Endothelial cell of umbilical vein (primary cell): Measurements from ENCODE around the gene LCOR. TPM values are rescaled to one million over a fixed set of nuclear protein-coding genes. Genes with fewer than 3 reads are reported as not detected.

Experiments
- BruUV-seq: library from RNA; stranded (reverse); fragments of 400-500 nt; replicated peaks from 2 replicates; lab custom pipeline; 2021; lab: Mats Ljungman, UMichigan
- CTCF ChIA-PET: fragments of 300-600, 350-600 bp; sonication (Branson Sonifier 250); formaldehyde crosslinking; loops from one replicate; lab custom pipeline; 2021; ENCODE audit warnings: antibody characterized with exemption, inconsistent platforms; lab: Charles Lee
- POLR2A ChIA-PET: fragments of 300-600, 350-600 bp; sonication (Branson Sonifier 250); formaldehyde crosslinking; loops from one replicate; lab custom pipeline; 2021; ENCODE audit warnings: antibody characterized with exemption, inconsistent platforms; lab: Charles Lee
- DNase-seq: peaks from one replicate; pipeline ENCODE4 v3.0.0-alpha.2; 2011; ENCODE audit warnings: low read depth, low spot score
- FAIRE-seq: peaks from 2 replicates; lab custom pipeline; 2011; peaks lifted over from hg19 to GRCh38; lab: Jason Lieb, UNC
- H2AFZ ChIP-seq: 2 replicates; pipeline ENCODE4 v1.6.0; 2012; ENCODE audit warnings: low read depth, low read length, control low read depth, inconsistent platforms
- H3K27ac ChIP-seq: 2 replicates; pipeline ENCODE4 v1.5.1; 2011; ENCODE audit warnings: low read depth, mild to moderate bottlenecking, control low read depth, low read length, moderate library complexity; ENCODE audit not compliant: insufficient read depth
- H3K27me3 ChIP-seq, 2 experiments: 2 replicates each; pipeline versions ENCODE4 v1.6.0 to v1.6.1; 2011; ENCODE audit warnings: low read length in 2 of 2, mixed read lengths in 1 of 2; ENCODE audit not compliant: control insufficient read depth in 2 of 2, insufficient read depth in 2 of 2
- H3K36me3 ChIP-seq, 2 experiments: 2 replicates in 1 of 2; 3 replicates in 1 of 2; pipeline ENCODE4 v1.5.1; 2011; ENCODE audit warnings: low read length in 2 of 2, mild to moderate bottlenecking in 1 of 2, moderate library complexity in 1 of 2; ENCODE audit not compliant: control insufficient read depth in 2 of 2, insufficient read depth in 2 of 2; ENCODE audit errors: extremely low read depth in 1 of 2
- H3K4me1 ChIP-seq: 3 replicates; pipeline ENCODE4 v1.5.1; 2011; ENCODE audit warnings: mild to moderate bottlenecking, low read length; ENCODE audit not compliant: control insufficient read depth, insufficient read depth; ENCODE audit errors: extremely low read depth
- H3K4me2 ChIP-seq: 2 replicates; pipeline ENCODE4 v1.6.1; 2011; ENCODE audit warnings: low read length, control low read depth, mixed read lengths; ENCODE audit not compliant: insufficient read depth
- H3K4me3 ChIP-seq, 3 experiments: fragments of 200-600 bp in 1 of 3; sonication (generic), shearing (Covaris generic) in 1 of 3; replicated peaks in 1 of 3; 2 replicates each; pipeline ENCODE4 v1.5.1; 2011 to 2016; ENCODE audit warnings: control low read depth in 3 of 3, low read length in 3 of 3, mild to moderate bottlenecking in 2 of 3, inconsistent platforms in 1 of 3, low read depth in 1 of 3, moderate library complexity in 1 of 3; ENCODE audit not compliant: insufficient read depth in 1 of 3
- H3K79me2 ChIP-seq: 2 replicates; pipeline ENCODE4 v1.6.0; 2012; ENCODE audit warnings: low read length, inconsistent platforms; ENCODE audit not compliant: control insufficient read depth, insufficient read depth
- H3K9ac ChIP-seq: replicated peaks from 2 replicates; pipeline ENCODE3; 2011; ENCODE audit warnings: low read length, control low read depth; ENCODE audit not compliant: insufficient read depth; ENCODE audit errors: extremely low read depth
- H3K9me1 ChIP-seq: replicated peaks from 3 replicates; pipeline ENCODE4 v1.6.0; 2011; ENCODE audit warnings: mild to moderate bottlenecking, low read length; ENCODE audit not compliant: control insufficient read depth, insufficient read depth; ENCODE audit errors: extremely low read depth
- H3K9me3 ChIP-seq: replicated peaks from 2 replicates; pipeline ENCODE4 v1.5.1; 2012; ENCODE audit warnings: low read length, inconsistent platforms; ENCODE audit not compliant: control insufficient read depth, insufficient read depth
- H4K20me1 ChIP-seq: replicated peaks from 2 replicates; pipeline ENCODE3; 2011; ENCODE audit warnings: mild to moderate bottlenecking, low read length; ENCODE audit not compliant: control insufficient read depth, insufficient read depth; ENCODE audit errors: extremely low read depth
- EZH2 ChIP-seq: IDR thresholded peaks from 2 replicates; pipeline ENCODE4 v1.6.1; 2012; ENCODE audit warnings: borderline replicate concordance, low read depth, mild to moderate bottlenecking, moderate library complexity, low read length, inconsistent platforms; ENCODE audit not compliant: severe bottlenecking
- FOS ChIP-seq: IDR thresholded peaks from 2 replicates; pipeline ENCODE4 v1.6.1; 2011; ENCODE audit warnings: mild to moderate bottlenecking, low read length, moderate library complexity, borderline replicate concordance; ENCODE audit not compliant: insufficient read depth
- JUN ChIP-seq: IDR thresholded peaks from 2 replicates; pipeline ENCODE4 v1.6.1; 2011; ENCODE audit warnings: borderline replicate concordance, low read depth; ENCODE audit not compliant: insufficient read length, insufficient read depth
- MYC ChIP-seq: IDR thresholded peaks from one replicate; pipeline ENCODE4 v1.6.1; 2011; ENCODE audit warnings: mild to moderate bottlenecking, low read depth, low read length
- POLR2AphosphoS5 ChIP-seq: IDR thresholded peaks from 2 replicates; pipeline ENCODE4 v1.6.1; 2012; ENCODE audit warnings: low read depth, mild to moderate bottlenecking, control low read depth, low read length, moderate library complexity; ENCODE audit not compliant: insufficient read depth
- dilution Hi-C: fragments of 300-500 bp; cut with MboI; formaldehyde crosslinking; loops from one replicate; pipeline ENCODE4 v1.15.0; 2019; ENCODE audit warnings: low sequenced_read_pairs; ENCODE audit not compliant: extremely low pct_ligation_motif_present
- intact Hi-C: fragments of 100-400 bp; cut with micrococcal nuclease; formaldehyde crosslinking; loops from one replicate; pipeline ENCODE4 v1.10.0; 2022
- polyA plus RNA-seq, 4 experiments: library from polyadenylated mRNA; depleted of rRNA in 3 of 4; stranded (reverse) in 3 of 4; unstranded in 1 of 4; fragments of >200 nt; gene quantifications; 2 replicates each; pipeline versions ENCODE4 v1.2.1 to v1.2.3, GENCODE V29; 2011 to 2012; ENCODE audit warnings: missing spikeins in 1 of 4
- total RNA-seq: library from RNA; stranded (reverse); gene quantifications from 2 replicates; pipeline ENCODE4 v1.2.3, GENCODE V29; 2021
- TF ChIP-seq, protein P1 (sequence below), 2 donors: IDR thresholded peaks; 1 replicate in 1 of 2; 2 replicates in 1 of 2; pipeline ENCODE4 v1.5.1; 2011; ENCODE audit warnings: low read length in 2 of 2, mild to moderate bottlenecking in 2 of 2, moderate library complexity in 2 of 2, control low read depth in 1 of 2, inconsistent platforms in 1 of 2, low read depth in 1 of 2; ENCODE audit not compliant: insufficient read depth in 1 of 2; ENCODE audit errors: extremely low read depth in 1 of 2
- TF ChIP-seq, protein P2 (sequence below): IDR thresholded peaks from 2 replicates; pipeline ENCODE4 v1.6.1; 2011; ENCODE audit not compliant: insufficient read depth, insufficient read length

Gene LCOR
- total and polyA plus RNA-seq, 2 donors (not counting 3 experiments of a cell fraction or from before 2014, with no cell fraction given) = 11.6 to 39.0 TPM

DNA sequence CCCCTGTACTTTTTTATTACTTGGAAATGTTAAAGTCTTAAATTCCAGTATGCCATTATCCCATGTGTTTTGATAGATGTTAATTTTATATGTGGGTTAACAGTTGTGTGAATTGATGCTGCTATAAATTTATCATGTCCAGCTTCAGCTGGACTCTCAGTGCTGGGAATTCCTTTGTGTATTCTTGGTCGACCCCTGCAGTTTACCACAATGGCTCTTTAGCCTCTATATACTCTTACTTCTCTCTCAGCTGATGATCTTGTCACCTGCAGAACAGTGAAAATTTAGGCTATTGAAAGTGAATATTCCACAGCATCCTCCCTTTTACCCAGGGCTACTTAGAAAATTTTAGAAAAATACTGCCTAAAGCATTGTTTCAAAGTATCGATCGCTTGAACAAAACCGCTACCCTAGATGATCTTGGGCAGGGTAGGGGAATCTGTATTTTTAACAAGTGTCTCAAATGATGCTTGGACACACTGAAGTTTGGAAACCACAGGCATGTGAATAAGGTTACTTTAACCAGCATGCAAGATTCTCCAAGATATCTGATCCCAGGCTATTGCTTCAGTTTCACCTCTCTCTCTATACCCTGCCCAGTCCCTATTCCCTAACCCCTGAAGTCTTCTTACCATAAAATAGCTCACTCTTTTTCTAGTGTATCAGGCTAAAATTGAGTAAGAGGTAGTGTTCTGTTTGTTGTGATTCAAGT is 25.4 kb downstream of the LCOR start:
- dilution Hi-C loops (no loop called here), intact Hi-C loops (no loop called here)
- H2AFZ ChIP-seq = no peak overlapping the region
- peaks cover 0 to 2% of the 10 kb centered on the region in 2 experiments for H3K36me3 ChIP-seq
- no peak overlapping the region for H3K4me3 ChIP-seq
- FAIRE-seq (no peak), DNase-seq (no peak)
- H3K9me1 ChIP-seq = no peaks in the 10 kb centered on the region
- no peak overlapping the region for H3K9ac ChIP-seq
- H3K4me2 ChIP-seq = no peak overlapping the region
- no TSS peak for BruUV-seq
- no peaks in the 10 kb centered on the region for H3K4me1 ChIP-seq
- no peaks in the 10 kb centered on the region for H3K27me3 ChIP-seq
- H3K79me2 ChIP-seq = peaks cover 80% of the 10 kb centered on the region
- H3K27ac ChIP-seq = no peak overlapping the region
- TF ChIP-seq EZH2 = no peak
- TF ChIP-seq, protein P1, sequence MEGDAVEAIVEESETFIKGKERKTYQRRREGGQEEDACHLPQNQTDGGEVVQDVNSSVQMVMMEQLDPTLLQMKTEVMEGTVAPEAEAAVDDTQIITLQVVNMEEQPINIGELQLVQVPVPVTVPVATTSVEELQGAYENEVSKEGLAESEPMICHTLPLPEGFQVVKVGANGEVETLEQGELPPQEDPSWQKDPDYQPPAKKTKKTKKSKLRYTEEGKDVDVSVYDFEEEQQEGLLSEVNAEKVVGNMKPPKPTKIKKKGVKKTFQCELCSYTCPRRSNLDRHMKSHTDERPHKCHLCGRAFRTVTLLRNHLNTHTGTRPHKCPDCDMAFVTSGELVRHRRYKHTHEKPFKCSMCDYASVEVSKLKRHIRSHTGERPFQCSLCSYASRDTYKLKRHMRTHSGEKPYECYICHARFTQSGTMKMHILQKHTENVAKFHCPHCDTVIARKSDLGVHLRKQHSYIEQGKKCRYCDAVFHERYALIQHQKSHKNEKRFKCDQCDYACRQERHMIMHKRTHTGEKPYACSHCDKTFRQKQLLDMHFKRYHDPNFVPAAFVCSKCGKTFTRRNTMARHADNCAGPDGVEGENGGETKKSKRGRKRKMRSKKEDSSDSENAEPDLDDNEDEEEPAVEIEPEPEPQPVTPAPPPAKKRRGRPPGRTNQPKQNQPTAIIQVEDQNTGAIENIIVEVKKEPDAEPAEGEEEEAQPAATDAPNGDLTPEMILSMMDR (IDR thresholded peaks at IDR 0.05; ENCODE audit: extremely low read depth in 1 of 2, insufficient read depth in 1 of 2, low read depth in 1 of 2, low read length in 2 of 2) = no peak
- TF ChIP-seq FOS = no peak
- TF ChIP-seq, protein P2, sequence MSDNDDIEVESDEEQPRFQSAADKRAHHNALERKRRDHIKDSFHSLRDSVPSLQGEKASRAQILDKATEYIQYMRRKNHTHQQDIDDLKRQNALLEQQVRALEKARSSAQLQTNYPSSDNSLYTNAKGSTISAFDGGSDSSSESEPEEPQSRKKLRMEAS = no peak
- no peak for TF ChIP-seq POLR2AphosphoS5
- no peak for TF ChIP-seq JUN
- TF ChIP-seq MYC = no peak
- no peaks in the 10 kb centered on the region for H3K9me3 ChIP-seq
- H4K20me1 ChIP-seq = peaks cover 5% of the 10 kb centered on the region
- POLR2A ChIA-PET = no interaction called here
- CTCF ChIA-PET = no interaction called here
